K562 (cell line): ENCODE measurements around the gene RPUSD2. TPM values are rescaled to one million over a fixed set of nuclear protein-coding genes. Genes with fewer than 3 reads are reported as not detected.

Experiments used
- ATAC-seq: fragments of 200-7000 bp; cut with Tn5 transposase; 3 replicates; pipeline ENCODE4 v1.9.1; 2020; ENCODE audit warnings: moderate library complexity
- Bru-seq: library from RNA; stranded (reverse); fragments of 400-500 nt; gene quantifications from one replicate; lab custom pipeline; 2021; lab: Mats Ljungman, UMichigan
- BruChase-seq, 2 experiments: library from RNA; stranded (reverse); fragments of 400-500 nt; gene quantifications; one replicate each; lab custom pipeline; 2021; lab: Mats Ljungman, UMichigan
- BruUV-seq: library from RNA; stranded (reverse); fragments of 400-500 nt; replicated peaks from 2 replicates; lab custom pipeline; 2021; lab: Mats Ljungman, UMichigan
- CTCF ChIA-PET: fragments of 300-600 bp; formaldehyde crosslinking; extraction: SDS; loops from one replicate; lab custom pipeline; 2021; ENCODE audit warnings: low intra/inter-chr PET ratio; lab: Yijun Ruan, JAX
- POLR2A ChIA-PET: fragments of 300-600, 350-650 bp; sonication (Branson Sonifier 250); formaldehyde crosslinking; extraction: SDS; loops from one replicate; lab custom pipeline; 2021; ENCODE audit warnings: antibody characterized with exemption, inconsistent platforms; lab: Yijun Ruan, JAX
- DNase-seq, 4 experiments: peaks; one replicate each; pipeline versions ENCODE4 v3.0.0 to v3.0.0-alpha.2; 2011 to 2018; ENCODE audit warnings: low spot score in 3 of 4, mixed read lengths in 3 of 4; ENCODE audit errors: extremely low read depth in 1 of 4
- FAIRE-seq: peaks from 2 replicates; lab custom pipeline; 2011; peaks lifted over from hg19 to GRCh38; lab: Jason Lieb, UNC
- H2AFZ ChIP-seq: 2 replicates; pipeline ENCODE4 v1.6.0; 2011; ENCODE audit warnings: low read depth, low read length, control low read depth, inconsistent platforms
- H3K27ac ChIP-seq: fragments of 200-600 bp; 3 replicates; pipeline ENCODE4 v1.8.0; 2011; ENCODE audit warnings: low read depth, mild to moderate bottlenecking, control low read depth, inconsistent platforms, low read length, moderate library complexity, mixed read lengths; ENCODE audit errors: extremely low read depth
- H3K27me3 ChIP-seq, 2 experiments: fragments of 300-600 bp in 1 of 2; 2 replicates in 1 of 2; 3 replicates in 1 of 2; pipeline versions ENCODE4 v1.6.0 to v1.8.0; 2011; ENCODE audit warnings: inconsistent platforms in 2 of 2, low read length in 2 of 2, mild to moderate bottlenecking in 1 of 2, mixed read lengths in 1 of 2, moderate library complexity in 1 of 2; ENCODE audit not compliant: control insufficient read depth in 2 of 2, insufficient read depth in 2 of 2
- H3K36me3 ChIP-seq: fragments of 300-600 bp; 3 replicates; pipeline ENCODE4 v1.8.0; 2011; ENCODE audit warnings: mild to moderate bottlenecking, low read length, inconsistent platforms; ENCODE audit not compliant: control insufficient read depth, insufficient read depth
- H3K4me1 ChIP-seq, 2 experiments: fragments of 200-600 bp in 1 of 2; replicated peaks in 1 of 2; 2 replicates in 1 of 2; 3 replicates in 1 of 2; pipeline versions ENCODE4 v1.5.1 to v1.8.0; 2011; ENCODE audit warnings: inconsistent platforms in 2 of 2, low read length in 2 of 2, mild to moderate bottlenecking in 1 of 2, mixed read lengths in 1 of 2, moderate library complexity in 1 of 2; ENCODE audit not compliant: control insufficient read depth in 2 of 2, insufficient read depth in 2 of 2
- H3K4me2 ChIP-seq: 2 replicates; pipeline ENCODE4 v1.6.1; 2011; ENCODE audit warnings: low read length, control low read depth, inconsistent platforms, mixed read lengths; ENCODE audit not compliant: insufficient read depth
- H3K4me3 ChIP-seq: fragments of 200-600 bp; sonication (generic), shearing (Covaris generic); 2 replicates; pipeline ENCODE4 v1.5.1; 2016; ENCODE audit warnings: control low read depth, inconsistent platforms
- H3K79me2 ChIP-seq: fragments of 200-600 bp; 3 replicates; pipeline ENCODE4 v1.8.0; 2011; ENCODE audit warnings: low read length, inconsistent platforms; ENCODE audit not compliant: control insufficient read depth, insufficient read depth
- H3K9ac ChIP-seq, 2 experiments: 2 replicates each; pipeline versions ENCODE4 v1.6.0 to v1.6.1; 2011; ENCODE audit warnings: low read depth in 2 of 2, low read length in 2 of 2, control low read depth in 1 of 2, inconsistent platforms in 1 of 2, mild to moderate bottlenecking in 1 of 2, mixed read lengths in 1 of 2; ENCODE audit not compliant: insufficient read depth in 1 of 2
- H3K9me1 ChIP-seq: one replicate; pipeline ENCODE4 v1.6.0; 2011; ENCODE audit warnings: inconsistent platforms, mild to moderate bottlenecking, low read length, moderate library complexity; ENCODE audit not compliant: control insufficient read depth, insufficient read depth
- H3K9me3 ChIP-seq: replicated peaks from 2 replicates; pipeline ENCODE4 v1.5.1; 2011; ENCODE audit warnings: low read depth, low read length, inconsistent platforms; ENCODE audit not compliant: control insufficient read depth, insufficient read depth
- H4K20me1 ChIP-seq: replicated peaks from 2 replicates; pipeline ENCODE4 v1.6.1; 2011; ENCODE audit warnings: low read length, inconsistent platforms, mixed read lengths; ENCODE audit not compliant: control insufficient read depth, insufficient read depth
- E2F1 ChIP-seq: sonication (generic); formaldehyde crosslinking; IDR thresholded peaks from 2 replicates; pipeline ENCODE4 v1.8.1; 2023; ENCODE audit warnings: mild to moderate bottlenecking, missing genetic modification reagents, moderate library complexity
- E2F3 ChIP-seq: fragments of 250-450 bp; sonication (Bioruptor Pico); IDR thresholded peaks from 2 replicates; pipeline ENCODE4 v1.4.0; 2020; ENCODE audit warnings: mild to moderate bottlenecking
- EP300 ChIP-seq: IDR thresholded peaks from 2 replicates; pipeline ENCODE4 v1.6.1; 2012; ENCODE audit warnings: low read length, improper control_type of control experiment
- FOS ChIP-seq: IDR thresholded peaks from 3 replicates; pipeline ENCODE4 v1.6.1; 2011; ENCODE audit not compliant: insufficient read length; ENCODE audit errors: extremely low read depth
- HMGN3 ChIP-seq: IDR thresholded peaks from 2 replicates; pipeline ENCODE4 v1.6.1; 2011; ENCODE audit warnings: borderline replicate concordance, low read depth, mild to moderate bottlenecking, mixed read lengths, low read length; ENCODE audit not compliant: insufficient read length; ENCODE audit errors: extremely low read depth
- MAFF ChIP-seq: IDR thresholded peaks from 2 replicates; pipeline ENCODE4 v1.6.1; 2012; ENCODE audit warnings: low read length, improper control_type of control experiment
- MBD2 ChIP-seq: sonication (generic); IDR thresholded peaks from 2 replicates; pipeline ENCODE4 v1.6.1; 2016; ENCODE audit warnings: low read depth, borderline replicate concordance
- TFAP4 ChIP-seq: sonication (generic); formaldehyde crosslinking; IDR thresholded peaks from 2 replicates; pipeline ENCODE4 v1.8.0; 2022; ENCODE audit warnings: missing genetic modification reagents, mild to moderate bottlenecking, moderate library complexity, borderline replicate concordance
- ZBTB12 ChIP-seq: fragments of 250-450 bp; sonication (Bioruptor Pico); IDR thresholded peaks from 2 replicates; pipeline ENCODE4 v1.4.0; 2020
- ZFX ChIP-seq: sonication (generic); formaldehyde crosslinking; IDR thresholded peaks from 2 replicates; pipeline ENCODE4 v1.8.0; 2022; ENCODE audit warnings: mild to moderate bottlenecking, missing genetic modification reagents, moderate library complexity
- ZNF197 ChIP-seq: fragments of 200-800 bp; sonication (Bioruptor generic); IDR thresholded peaks from 2 replicates; pipeline ENCODE4 v1.6.1; 2016; ENCODE audit warnings: low read depth, missing genetic modification characterization, missing compliant biosample characterization
- ZNF253 ChIP-seq: fragments of 250-450 bp; sonication (Bioruptor Pico); conservative IDR thresholded peaks from 2 replicates; pipeline ENCODE4 v1.6.1; 2021; ENCODE audit warnings: mild to moderate bottlenecking
- WGBS: fragments of 100-300 bp; shearing (Covaris generic); methylation state at CpG from one replicate; pipeline ENCODE4 v1.1.6; 2016; ENCODE audit warnings: low coverage, mixed read lengths; ENCODE audit not compliant: insufficient coverage; ENCODE audit errors: missing lambda C conversion rate; 5-methylcytosine and 5-hydroxymethylcytosine counted together
- in situ Hi-C: fragments of 300-500 bp; cut with MboI; formaldehyde crosslinking; loops from 4 replicates; pipeline ENCODE4 v1.15.0; 2018; ENCODE audit warnings: inconsistent platforms, mixed read lengths
- intact Hi-C: fragments of 100-400 bp; cut with micrococcal nuclease; formaldehyde crosslinking; loops from 2 replicates; pipeline ENCODE4 v1.14.2; 2022
- long read RNA-seq, 3 experiments: library from polyadenylated mRNA in 2 of 3; library from RNA in 1 of 3; unstranded in 2 of 3; stranded (forward) in 1 of 3; transcript quantifications; one replicate each; pipeline ENCODE4 v2.0.0, GENCODE V29; 2019 to 2022
- polyA minus RNA-seq, 3 experiments: library from RNA; depleted of rRNA, polyadenylated mRNA; stranded (reverse); fragments of >200 nt; gene quantifications; 2 replicates each; pipeline ENCODE4 v1.2.3, GENCODE V29; 2011
- polyA plus RNA-seq, 8 experiments: library from polyadenylated mRNA; depleted of rRNA in 4 of 8; stranded (reverse) in 5 of 8; unstranded in 3 of 8; fragments of >200 nt; fragmentation: Nextera tagmentation in 2 of 8; fragmentation: Illumina TruSeq in 1 of 8; extraction: Ambion mirVana in 2 of 8; extraction: Trizol in 1 of 8; gene quantifications; 2 replicates each; pipeline versions ENCODE4 v1.2.1 to v1.2.3, GENCODE V29; 2011 to 2014; ENCODE audit warnings: inconsistent platforms in 1 of 8, missing spikeins in 1 of 8
- total RNA-seq, 7 experiments: library from RNA; depleted of rRNA in 6 of 7; stranded (reverse); fragments of >200 nt in 6 of 7; fragmentation: Illumina TruSeq in 2 of 7; extraction: Trizol in 2 of 7; gene quantifications; 2 replicates each; pipeline versions ENCODE4 v1.2.1 to v1.2.3, GENCODE V29; 2011 to 2021; ENCODE audit warnings: low replicate concordance in 1 of 7

The RPUSD2 gene
- 5.8 and 12.4 TPM in 2 replicates for total RNA-seq (2011; cell fraction: chromatin; rRNA removed; ENCODE audit: low replicate concordance)
- total RNA-seq (2011; cell fraction: nucleolus; rRNA removed), result 17.1 and 22.7 TPM in 2 replicates
- 12.1 and 12.4 TPM in 2 replicates for total RNA-seq (2011; cell fraction: nucleoplasm; rRNA removed)
- total RNA-seq (2014; rRNA removed) (23.4 and 36.8 TPM in 2 replicates), total RNA-seq (2014; rRNA removed; fragmentation: Illumina TruSeq; extraction: Trizol) (10.0 and 14.3 TPM in 2 replicates), total RNA-seq (2015; rRNA removed; fragmentation: Illumina TruSeq; extraction: Trizol) (17.5 and 18.6 TPM in 2 replicates), total RNA-seq (2021) (24.0 and 30.2 TPM in 2 replicates), polyA plus RNA-seq (2011; rRNA removed) (11.2 and 13.0 TPM in 2 replicates), polyA plus RNA-seq (2014; fragmentation: Illumina TruSeq; extraction: Trizol) (13.6 and 13.7 TPM in 2 replicates), polyA plus RNA-seq (2014; fragmentation: Nextera tagmentation; extraction: Ambion mirVana) (1 to 10 TPM; 3.7 to 5.0 TPM), polyA plus RNA-seq (2014; rRNA removed) (19.6 and 20.5 TPM in 2 replicates), polyA minus RNA-seq (2011; rRNA and poly(A)+ RNA removed) (14.4 and 16.9 TPM in 2 replicates), Bru-seq, nascent RNA (percentile 92 among the genes with signal in this experiment), BruChase-seq, experiment 1, labeled RNA remaining after a 2-hour chase (percentile 82 among the genes with signal in this experiment), BruChase-seq, experiment 2, labeled RNA remaining after a 6-hour chase (percentile 80 among the genes with signal in this experiment)
- polyA plus RNA-seq (2011; cell fraction: cytosol; rRNA removed), result 11.7 and 20.8 TPM in 2 replicates
- 10.8 and 14.7 TPM in 2 replicates for polyA plus RNA-seq (2011; cell fraction: nucleus; rRNA removed)
- 9.7 and 17.2 TPM in 2 replicates for polyA plus RNA-seq (2012)
- 11.1 and 12.7 TPM in 2 replicates for polyA minus RNA-seq (2011; cell fraction: cytosol; rRNA and poly(A)+ RNA removed)
- 9.4 and 12.4 TPM in 2 replicates for polyA minus RNA-seq (2011; cell fraction: nucleus; rRNA and poly(A)+ RNA removed)
- long read RNA-seq, experiment 1, transcript RPUSD2-201 (3 exons, 2,358 nt), result major isoform, 129 of 158 reads
- long read RNA-seq, experiment 1, partial matches to known transcripts, result 20 of 158 reads
- long read RNA-seq, experiment 1, other reads (novel, unspliced or antisense), result 5 of 158 reads
- long read RNA-seq, experiment 2, transcript RPUSD2-201 (3 exons, 2,358 nt), result major isoform, 22 of 31 reads
- long read RNA-seq, experiment 2, partial matches to known transcripts, result 5 of 31 reads
- long read RNA-seq, experiment 2, other reads (novel, unspliced or antisense), result 3 of 31 reads
- long read RNA-seq, experiment 3, transcript RPUSD2-201 (3 exons, 2,358 nt), result major isoform, 31 of 34 reads
- long read RNA-seq, experiment 3, partial matches to known transcripts, result 1 of 34 reads
- long read RNA-seq, experiment 3, other reads (novel, unspliced or antisense), result 0 of 34 reads

GRCh38 chr15:40569129-40569953, at the start of gene RPUSD2:
TSS of gene RPUSD2 (plus strand) at chr15:40569299. CDS start at chr15:40569338, 39 bp downstream.
- Histone ChIP-seq H3K9ac (peak within 1 kb of the TSS; percentile 75 to 96), H3K27me3 (no peaks in the 10 kb centered on the region), H2AFZ (peak within 1 kb of the TSS; percentile 97), H3K9me3 (no peaks in the 10 kb centered on the region), H3K4me2 (peak within 1 kb of the TSS; percentile 91), H3K36me3 (peaks cover 31% of the 10 kb centered on the region), H4K20me1 (no peaks in the 10 kb centered on the region), H3K79me2 (peaks cover 36% of the 10 kb centered on the region), H3K4me3 (peak within 1 kb of the TSS; percentile 91), H3K4me1 (peaks cover 15 to 23% of the 10 kb centered on the region in 2 experiments; a peak in 4 of 5 replicates), H3K9me1 (no peaks in the 10 kb centered on the region), H3K27ac (peak within 1 kb of the TSS; percentile 82)
- CTCF ChIA-PET, result no interaction called here
- FAIRE-seq, result peak; percentile 89
- in situ Hi-C loops, result no loop called here
- intact Hi-C loops, result loop anchor here (10.0 kb wide), 1 partner anchor 185 kb away; the partner anchor contains the start of gene RMDN3
- under 1% methylated on average over 61 of the region's 62 CpGs for WGBS
- DNase-seq, result peak; percentile 93 to 97 (median 96)
- TSS peak; percentile 78 for BruUV-seq
- ATAC-seq, result peak; percentile 77
- POLR2A ChIA-PET, result interaction anchor here (0.6 to 2.2 kb wide), 14 partner anchors 8 to 195 kb away, joined by 3 to 12 read pairs (median 4); no protein-coding TSS in a partner anchor
- TF ChIP-seq MBD2 (peak; percentile 75; the same call in 1 of the 2 replicates), ZNF197 (CRISPR knock-in tag) (no peak), ZBTB12 (CRISPR knock-in tag) (peak; percentile 94), E2F3 (CRISPR knock-in tag) (0 out of 2 replicates have a peak, but pooled peaks have one; percentile 8), MAFF (no peak), ZNF253 (CRISPR knock-in tag) (no peak), TFAP4 (CRISPR knock-in tag) (peak; percentile 72; the same call in 1 of the 2 replicates), FOS (peak; percentile 22), EP300 (no peak), ZFX (CRISPR knock-in tag) (peak; percentile 81), HMGN3 (peak; percentile 55), E2F1 (CRISPR knock-in tag) (peak; percentile 86)
